ENCODE measurements around the gene CHCHD6. TPM values are rescaled to one million over a fixed set of nuclear protein-coding genes. Genes with fewer than 3 reads are reported as not detected.

CHCHD6 gene
- total RNA-seq, 1 experiment from 2014 or later: 40.9 TPM

- H3K36me3 Mint-ChIP-seq: no peaks in the 10 kb centered on the region
- H3K4me3 Mint-ChIP-seq: no peak overlapping the region
- CTCF ChIA-PET: no interaction called here
- DNase-seq (ENCODE audit: low spot score): no peak
- TF ChIP-seq GRHL2 (CRISPR knock-in tag; IDR thresholded peaks at IDR 0.05; ENCODE audit: insufficient replicate concordance, severe bottlenecking): no peak
- H3K9me3 Mint-ChIP-seq: no peaks in the 10 kb centered on the region
- H3K27ac Mint-ChIP-seq: no peak overlapping the region
- no peak for ATAC-seq
- H3K27me3 Mint-ChIP-seq (ENCODE audit: low read depth): no peaks in the 10 kb centered on the region
- POLR2A ChIA-PET: no interaction called here
- H3K4me1 Mint-ChIP-seq: peaks cover 3% of the 10 kb centered on the region
Observed at GRCh38 chr3:126885425-126885824, 181.4 kb downstream of the CHCHD6 start.

DNA sequence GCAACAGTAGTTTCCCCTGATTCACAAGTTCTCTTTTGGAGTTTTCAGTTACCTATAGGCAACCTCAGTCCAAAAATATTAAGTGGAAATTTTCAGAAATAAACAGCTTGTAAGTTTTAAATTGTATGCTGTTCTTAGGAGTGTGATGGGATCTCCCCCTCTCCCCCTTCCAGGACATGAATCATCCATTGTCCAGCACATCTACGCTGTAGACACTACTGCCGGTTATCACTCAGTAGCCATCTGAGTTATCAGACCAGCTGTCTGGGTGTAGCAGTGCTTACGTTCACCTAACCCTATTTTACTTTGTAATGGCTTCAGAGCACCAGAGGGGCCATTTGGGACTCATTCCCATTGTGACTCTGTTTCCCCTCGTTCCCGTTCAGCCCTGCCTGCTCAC is 182.2 kb downstream of the CHCHD6 start:
- DNase-seq (ENCODE audit: low spot score): no peak
- H3K27me3 Mint-ChIP-seq (ENCODE audit: low read depth): no peaks in the 10 kb centered on the region
- no peak overlapping the region for H3K27ac Mint-ChIP-seq
- no peak for ATAC-seq
- TF ChIP-seq ZNF219 (CRISPR knock-in tag; IDR thresholded peaks at IDR 0.05; ENCODE audit: borderline replicate concordance) (no peak), JAZF1 (CRISPR knock-in tag; IDR thresholded peaks at IDR 0.05) (no peak), ZNF263 (CRISPR knock-in tag; IDR thresholded peaks at IDR 0.05; ENCODE audit: low read depth) (no peak), TP53 (CRISPR knock-in tag; IDR thresholded peaks at IDR 0.05) (no peak), PREB (CRISPR knock-in tag; IDR thresholded peaks at IDR 0.05; ENCODE audit: borderline replicate concordance) (no peak), PRRX2 (CRISPR knock-in tag; IDR thresholded peaks at IDR 0.05) (no peak), ZNF317 (CRISPR knock-in tag; IDR thresholded peaks at IDR 0.05; ENCODE audit: borderline replicate concordance, low read depth) (no peak), PRDM15 (CRISPR knock-in tag; IDR thresholded peaks at IDR 0.05) (no peak), CREB1 (CRISPR knock-in tag; IDR thresholded peaks at IDR 0.05) (no peak), ZBTB43 (CRISPR knock-in tag; IDR thresholded peaks at IDR 0.05) (no peak), NFATC4 (CRISPR knock-in tag; IDR thresholded peaks at IDR 0.05) (no peak), TEAD1 (CRISPR knock-in tag; IDR thresholded peaks at IDR 0.05) (no peak), FOXP1 (CRISPR knock-in tag; IDR thresholded peaks at IDR 0.05; ENCODE audit: borderline replicate concordance) (no peak), FOXP4 (CRISPR knock-in tag; IDR thresholded peaks at IDR 0.05) (no peak), MXD4 (CRISPR knock-in tag; IDR thresholded peaks at IDR 0.05; ENCODE audit: borderline replicate concordance) (no peak), ZNF512 (CRISPR knock-in tag; IDR thresholded peaks at IDR 0.05; ENCODE audit: borderline replicate concordance) (no peak), NFE2L1 (CRISPR knock-in tag; IDR thresholded peaks at IDR 0.05) (no peak)
- TF ChIP-seq, protein P1, sequence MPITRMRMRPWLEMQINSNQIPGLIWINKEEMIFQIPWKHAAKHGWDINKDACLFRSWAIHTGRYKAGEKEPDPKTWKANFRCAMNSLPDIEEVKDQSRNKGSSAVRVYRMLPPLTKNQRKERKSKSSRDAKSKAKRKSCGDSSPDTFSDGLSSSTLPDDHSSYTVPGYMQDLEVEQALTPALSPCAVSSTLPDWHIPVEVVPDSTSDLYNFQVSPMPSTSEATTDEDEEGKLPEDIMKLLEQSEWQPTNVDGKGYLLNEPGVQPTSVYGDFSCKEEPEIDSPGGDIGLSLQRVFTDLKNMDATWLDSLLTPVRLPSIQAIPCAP (CRISPR knock-in tag; IDR thresholded peaks at IDR 0.05): no peak
- TF ChIP-seq, protein P2, sequence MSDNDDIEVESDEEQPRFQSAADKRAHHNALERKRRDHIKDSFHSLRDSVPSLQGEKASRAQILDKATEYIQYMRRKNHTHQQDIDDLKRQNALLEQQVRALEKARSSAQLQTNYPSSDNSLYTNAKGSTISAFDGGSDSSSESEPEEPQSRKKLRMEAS (CRISPR knock-in tag; IDR thresholded peaks at IDR 0.05): no peak
- TF ChIP-seq, protein P3, sequence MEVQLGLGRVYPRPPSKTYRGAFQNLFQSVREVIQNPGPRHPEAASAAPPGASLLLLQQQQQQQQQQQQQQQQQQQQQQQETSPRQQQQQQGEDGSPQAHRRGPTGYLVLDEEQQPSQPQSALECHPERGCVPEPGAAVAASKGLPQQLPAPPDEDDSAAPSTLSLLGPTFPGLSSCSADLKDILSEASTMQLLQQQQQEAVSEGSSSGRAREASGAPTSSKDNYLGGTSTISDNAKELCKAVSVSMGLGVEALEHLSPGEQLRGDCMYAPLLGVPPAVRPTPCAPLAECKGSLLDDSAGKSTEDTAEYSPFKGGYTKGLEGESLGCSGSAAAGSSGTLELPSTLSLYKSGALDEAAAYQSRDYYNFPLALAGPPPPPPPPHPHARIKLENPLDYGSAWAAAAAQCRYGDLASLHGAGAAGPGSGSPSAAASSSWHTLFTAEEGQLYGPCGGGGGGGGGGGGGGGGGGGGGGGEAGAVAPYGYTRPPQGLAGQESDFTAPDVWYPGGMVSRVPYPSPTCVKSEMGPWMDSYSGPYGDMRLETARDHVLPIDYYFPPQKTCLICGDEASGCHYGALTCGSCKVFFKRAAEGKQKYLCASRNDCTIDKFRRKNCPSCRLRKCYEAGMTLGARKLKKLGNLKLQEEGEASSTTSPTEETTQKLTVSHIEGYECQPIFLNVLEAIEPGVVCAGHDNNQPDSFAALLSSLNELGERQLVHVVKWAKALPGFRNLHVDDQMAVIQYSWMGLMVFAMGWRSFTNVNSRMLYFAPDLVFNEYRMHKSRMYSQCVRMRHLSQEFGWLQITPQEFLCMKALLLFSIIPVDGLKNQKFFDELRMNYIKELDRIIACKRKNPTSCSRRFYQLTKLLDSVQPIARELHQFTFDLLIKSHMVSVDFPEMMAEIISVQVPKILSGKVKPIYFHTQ (CRISPR knock-in tag; IDR thresholded peaks at IDR 0.05): no peak
- no peaks in the 10 kb centered on the region for H3K9me3 Mint-ChIP-seq
- POLR2A ChIA-PET: interaction anchor here (0.6 kb wide), 1 partner anchor 47 kb away, joined by 3 read pairs; no protein-coding TSS in a partner anchor
- CTCF ChIA-PET: no interaction called here
- no peaks in the 10 kb centered on the region for H3K36me3 Mint-ChIP-seq
- peaks cover 3% of the 10 kb centered on the region for H3K4me1 Mint-ChIP-seq
- no peak overlapping the region for H3K4me3 Mint-ChIP-seq

Data from WTC11 (cell line).